OCI-LY3 (cell line): Measurements from ENCODE around the gene RERE.
A peak's percentile ranks its signal among the peaks of the same experiment; 100 is the strongest.

Experiments
- H2AFZ ChIP-seq: fragments of 200-600, 300-600 bp; shearing (Covaris generic); 2 replicates; pipeline ENCODE4 v1.6.0; 2014; ENCODE audit warnings: antibody characterized with exemption, low read depth, low read length
- H3K27ac ChIP-seq: fragments of 200-600, 300-600 bp; sonication (generic); 2 replicates; pipeline ENCODE4 v1.5.1; 2014; ENCODE audit warnings: mild to moderate bottlenecking, low read length, moderate library complexity, mixed read lengths
- H3K27me3 ChIP-seq: fragments of 200-600, 300-600 bp; sonication (generic); 2 replicates; pipeline ENCODE4 v1.6.1; 2014; ENCODE audit warnings: low read depth, low read length, mixed read lengths
- H3K36me3 ChIP-seq: fragments of 200-600, 300-600 bp; sonication (generic); replicated peaks from 2 replicates; pipeline ENCODE3; 2014; ENCODE audit warnings: low read depth, low read length, mixed read lengths
- H3K4me1 ChIP-seq: fragments of 300-600, 200-600 bp; sonication (generic); 2 replicates; pipeline ENCODE4 v1.6.1; 2014; ENCODE audit warnings: low read length, mixed read lengths
- H3K4me2 ChIP-seq: fragments of 200-600, 300-600 bp; sonication (generic); 2 replicates; pipeline ENCODE4 v1.6.1; 2014; ENCODE audit warnings: low read length, mixed read lengths
- H3K4me3 ChIP-seq: fragments of 300-600, 200-600 bp; sonication (generic); 2 replicates; pipeline ENCODE4 v1.5.1; 2014; ENCODE audit warnings: antibody characterized with exemption, mild to moderate bottlenecking, low read length, moderate library complexity
- H3K79me2 ChIP-seq: fragments of 300-600, 200-600 bp; shearing (Covaris generic); 2 replicates; pipeline ENCODE4 v1.6.1; 2014; ENCODE audit warnings: mild to moderate bottlenecking, low read length, mixed read lengths
- H3K9ac ChIP-seq: fragments of 300-600, 200-600 bp; shearing (Covaris generic); 2 replicates; pipeline ENCODE4 v1.6.0; 2014; ENCODE audit warnings: mild to moderate bottlenecking, low read length, moderate library complexity
- H3K9me3 ChIP-seq: fragments of 200-600, 300-600 bp; shearing (Covaris generic); 2 replicates; pipeline ENCODE4 v1.6.1; 2014; ENCODE audit warnings: low read length, mixed read lengths; ENCODE audit not compliant: insufficient read depth
- H4K20me1 ChIP-seq: fragments of 200-600, 300-600 bp; sonication (generic); 2 replicates; pipeline ENCODE4 v1.6.1; 2016; ENCODE audit warnings: low read length, mixed read lengths; ENCODE audit not compliant: insufficient read depth
- CTCF ChIP-seq: fragments of 200-600, 300-600 bp; sonication (generic); IDR thresholded peaks from 2 replicates; pipeline ENCODE4 v1.5.1; 2014; ENCODE audit warnings: antibody characterized with exemption, low read length, low read depth
- EZH2phosphoT487 ChIP-seq: fragments of 200-600 bp; shearing (Covaris generic); IDR thresholded peaks from 2 replicates; pipeline ENCODE4 v1.6.1; 2018; ENCODE audit warnings: antibody characterized with exemption, mixed run types, low read depth

RERE gene

GRCh38 chr1:8426996-8427395 lies 390.4 kb downstream of the RERE start:
- peaks cover 73% of the 10 kb centered on the region for H3K4me1 ChIP-seq
- TF ChIP-seq CTCF (no peak), EZH2phosphoT487 (no peak)
- H3K27ac ChIP-seq, result peak overlapping the region; percentile 89
- H3K9me3 ChIP-seq, result no peaks in the 10 kb centered on the region
- H3K27me3 ChIP-seq, result no peaks in the 10 kb centered on the region
- H3K4me3 ChIP-seq, result peak overlapping the region; percentile 49
- no peaks in the 10 kb centered on the region for H3K36me3 ChIP-seq
- peak overlapping the region; percentile 53; the same call in 1 of the 2 replicates for H3K9ac ChIP-seq
- H3K4me2 ChIP-seq, result peak overlapping the region; percentile 81
- peaks cover 14% of the 10 kb centered on the region for H3K79me2 ChIP-seq
- no peak overlapping the region for H2AFZ ChIP-seq
- no peaks in the 10 kb centered on the region for H4K20me1 ChIP-seq

DNA sequence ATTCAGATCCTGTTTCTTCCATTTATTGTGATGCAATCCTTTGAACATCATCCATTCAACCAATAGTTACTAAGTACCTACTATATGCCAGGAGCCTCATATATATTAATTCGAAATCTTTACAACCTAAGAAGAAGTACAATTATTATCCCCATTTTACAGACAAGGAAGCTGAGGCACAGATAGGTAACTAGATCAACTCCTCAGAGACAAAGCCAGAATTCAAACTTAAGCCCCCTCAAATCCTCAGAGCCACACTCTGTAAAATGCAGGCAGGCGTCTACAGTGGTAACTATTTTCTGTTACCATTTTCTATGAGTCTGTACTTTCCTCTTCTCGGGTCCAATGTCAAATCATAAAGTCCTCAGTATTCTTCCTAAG lies 391.7 kb downstream of the RERE start:
- TF ChIP-seq CTCF (no peak), EZH2phosphoT487 (no peak)
- Histone ChIP-seq H3K27ac (no peak overlapping the region), H3K4me2 (no peak overlapping the region), H3K79me2 (peaks cover 23% of the 10 kb centered on the region), H3K4me3 (no peak overlapping the region), H2AFZ (no peak overlapping the region), H3K4me1 (peaks cover 75% of the 10 kb centered on the region), H3K9ac (no peak overlapping the region), H3K27me3 (no peaks in the 10 kb centered on the region), H4K20me1 (no peaks in the 10 kb centered on the region; the same call in 1 of the 2 replicates), H3K36me3 (peaks cover 5% of the 10 kb centered on the region), H3K9me3 (no peaks in the 10 kb centered on the region)

DNA sequence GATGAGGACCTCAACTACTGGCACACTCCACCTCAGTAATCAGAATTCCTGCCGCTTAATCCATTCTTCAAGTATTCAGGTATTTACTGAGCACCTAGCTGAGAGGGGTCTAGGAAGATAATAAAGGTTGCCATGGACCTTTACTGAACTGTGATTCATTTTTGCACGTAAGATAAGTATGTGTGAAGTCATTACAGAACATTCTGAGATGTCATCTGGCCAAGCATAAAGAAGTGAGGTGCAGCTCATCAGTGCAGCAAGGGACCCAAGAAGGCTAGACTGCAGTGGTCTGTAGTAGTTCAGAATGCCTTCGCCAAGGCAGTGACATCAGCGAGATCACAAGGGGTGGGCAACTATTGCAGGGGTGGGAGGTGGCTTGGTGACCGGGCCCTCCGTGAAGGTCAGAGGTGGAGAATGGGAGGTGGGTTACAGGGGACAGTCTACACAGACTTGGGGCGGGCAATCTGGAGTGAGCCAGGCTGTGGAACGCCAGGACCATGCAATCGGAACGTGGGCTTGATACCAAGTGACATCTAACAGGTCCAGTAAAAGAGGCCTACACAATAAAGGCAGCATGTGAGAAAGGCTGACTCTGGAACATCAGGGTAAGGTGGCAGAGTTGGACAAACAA lies 392.2 kb downstream of the RERE start:
- H3K4me2 ChIP-seq, result peak overlapping the region; percentile 99
- H3K27me3 ChIP-seq, result no peaks in the 10 kb centered on the region
- H3K79me2 ChIP-seq, result peaks cover 23% of the 10 kb centered on the region
- peak overlapping the region; percentile 84 for H3K4me3 ChIP-seq
- H3K9me3 ChIP-seq, result no peaks in the 10 kb centered on the region
- peak overlapping the region; percentile 91 for H3K27ac ChIP-seq
- H2AFZ ChIP-seq, result no peak overlapping the region
- H4K20me1 ChIP-seq, result peaks cover 5% of the 10 kb centered on the region; the same call in 1 of the 2 replicates
- H3K4me1 ChIP-seq, result peaks cover 75% of the 10 kb centered on the region
- H3K36me3 ChIP-seq, result peaks cover 10% of the 10 kb centered on the region
- H3K9ac ChIP-seq, result peak overlapping the region; percentile 84
- TF ChIP-seq CTCF (no peak), EZH2phosphoT487 (no peak)

DNA sequence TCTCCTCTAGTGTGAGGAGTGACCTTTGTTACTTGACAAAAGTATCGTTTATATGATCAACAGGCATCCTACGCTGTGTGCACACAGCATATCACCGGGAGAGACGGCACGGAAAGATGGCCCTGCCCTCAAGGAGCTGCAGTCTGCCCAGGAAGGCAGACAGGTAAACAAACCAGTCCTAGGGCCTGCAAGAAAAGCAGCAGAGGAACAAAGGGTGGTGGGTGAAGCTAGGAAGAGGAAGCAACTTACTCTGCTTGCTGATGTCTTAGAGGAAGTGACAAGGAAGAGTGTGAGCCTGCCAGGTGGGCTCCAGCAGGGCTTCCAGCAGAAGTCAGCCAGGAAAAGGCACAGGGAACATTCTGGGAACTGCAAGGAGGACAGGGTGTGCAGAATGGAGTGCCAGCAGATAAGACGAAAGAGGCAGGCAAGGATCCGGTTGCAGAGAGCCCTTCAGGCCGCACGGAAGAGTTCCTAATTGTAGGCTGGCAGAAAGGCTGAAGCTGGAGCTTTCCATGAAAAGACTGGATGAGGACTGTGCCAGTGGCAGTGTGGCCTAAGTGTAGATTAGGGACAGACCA lies 392.8 kb downstream of the RERE start:
- peak overlapping the region; percentile 99 for H3K4me2 ChIP-seq
- no peak for TF ChIP-seq EZH2phosphoT487
- no peak for TF ChIP-seq CTCF
- peak overlapping the region; percentile 84 for H3K9ac ChIP-seq

More for the DNA sequence above, 392.8 kb downstream of the RERE start:
- H3K9me3 ChIP-seq, result no peaks in the 10 kb centered on the region
- H4K20me1 ChIP-seq, result peaks cover 5% of the 10 kb centered on the region; the same call in 1 of the 2 replicates
- peak overlapping the region; percentile 91 for H3K27ac ChIP-seq
- H3K4me3 ChIP-seq, result peak overlapping the region; percentile 84
- H3K79me2 ChIP-seq, result peaks cover 23% of the 10 kb centered on the region
- H3K4me1 ChIP-seq, result peaks cover 69% of the 10 kb centered on the region
- peaks cover 15% of the 10 kb centered on the region for H3K36me3 ChIP-seq
- no peaks in the 10 kb centered on the region for H3K27me3 ChIP-seq
- peak overlapping the region; percentile 13 for H2AFZ ChIP-seq
